DND-41 (cell line): Measurements from ENCODE around the gene CLMP.

Experiments used
- CTCF ChIP-seq: IDR thresholded peaks from 2 replicates; pipeline ENCODE4 v1.5.1; 2012; ENCODE audit warnings: borderline replicate concordance, low read length, moderate library complexity, mild to moderate bottlenecking; ENCODE audit not compliant: poor library complexity, severe bottlenecking; ENCODE audit errors: extremely low read depth
- EZH2 ChIP-seq: IDR thresholded peaks from 3 replicates; pipeline ENCODE4 v1.6.1; 2012; ENCODE audit warnings: borderline replicate concordance, low read depth, mild to moderate bottlenecking, moderate library complexity, low read length, inconsistent platforms; ENCODE audit not compliant: severe bottlenecking

- TF ChIP-seq CTCF = no peak
- no peak for TF ChIP-seq EZH2
These were observed 5.2 kb upstream of the CLMP start for GRCh38 chr11:123200264-123200663.
